ENCODE results near the gene PSMA2.

Gene PSMA2

GRCh38 chr7:42931834-42932651 lies at the start of gene PSMA2, which contains the start of gene MRPL32:
PSMA2 (minus strand) TSS chr7:42932174; CDS start chr7:42932158, 16 bp downstream.
MRPL32 (plus strand) TSS chr7:42932376; CDS start chr7:42932387, 11 bp downstream.
- DNase-seq, result peak; percentile 96 to 97

- DNase-seq, result no peak
These were observed 49.6 kb upstream of the PSMA2 start for GRCh38 chr7:42981601-42982000.

- no peak for DNase-seq
These were observed 48.5 kb upstream of the PSMA2 start for GRCh38 chr7:42980514-42980913.

GRCh38 chr7:42980084-42980483 lies 48.1 kb upstream of the PSMA2 start:
- no peak for DNase-seq

- no peak for DNase-seq
These were observed 46.5 kb upstream of the PSMA2 start for GRCh38 chr7:42978496-42978895.

- no peak for DNase-seq
These were observed 44.4 kb upstream of the PSMA2 start for GRCh38 chr7:42976371-42976770.

- DNase-seq, result no peak
These were observed 40.9 kb upstream of the PSMA2 start for GRCh38 chr7:42972699-42973500.

- DNase-seq, result no peak
These were observed 35.4 kb upstream of the PSMA2 start for GRCh38 chr7:42967391-42967790.

GRCh38 chr7:42964849-42965805 lies 33.2 kb upstream of the PSMA2 start:
- DNase-seq, result no peak

- DNase-seq, result no peak
These were observed 32.3 kb upstream of the PSMA2 start for GRCh38 chr7:42964293-42964692.

GRCh38 chr7:42961170-42961569 lies 29.2 kb upstream of the PSMA2 start:
- no peak for DNase-seq

- no peak for DNase-seq
These were observed 28.8 kb upstream of the PSMA2 start for GRCh38 chr7:42960762-42961161.

GRCh38 chr7:42959549-42959948 lies 27.6 kb upstream of the PSMA2 start:
- no peak for DNase-seq

GRCh38 chr7:42956062-42956461 lies 24.1 kb upstream of the PSMA2 start:
- no peak for DNase-seq

- DNase-seq, result no peak
These were observed 22.0 kb upstream of the PSMA2 start for GRCh38 chr7:42953994-42954393.

- DNase-seq, result no peak
These were observed 20.4 kb upstream of the PSMA2 start for GRCh38 chr7:42952328-42952727.

- DNase-seq, result no peak
These were observed 18.4 kb upstream of the PSMA2 start for GRCh38 chr7:42950417-42950816.

GRCh38 chr7:42947521-42947920 lies 15.5 kb upstream of the PSMA2 start:
- no peak for DNase-seq

GRCh38 chr7:42946627-42946950 lies 14.6 kb upstream of the PSMA2 start:
- no peak for DNase-seq

GRCh38 chr7:42945821-42946626 lies 14.1 kb upstream of the PSMA2 start:
- no peak for DNase-seq

GRCh38 chr7:42940985-42941847 lies 9.2 kb upstream of the PSMA2 start:
- peak; percentile 64 to 73 for DNase-seq

All from CD4-positive, alpha-beta T cell treated with Interleukin-1 beta for 1 hour (primary cell).